Heart left ventricle (tissue), 16 donors: ENCODE results near the gene TRDMT1. TPM values are rescaled to one million over a fixed set of nuclear protein-coding genes. Genes with fewer than 3 reads are reported as not detected.
"Not testable (repeated sequence)": the region's sequence is repeated elsewhere in the genome, so short reads cannot be mapped to it uniquely, and the experiment has no call there.

Source experiments
- ATAC-seq, 4 donors: fragments of 200-7000 bp; cut with Tn5 transposase; one replicate each; pipeline ENCODE4 v1.9.1; 2020 to 2022; ENCODE audit warnings: moderate library complexity in 4 of 4, mild to moderate bottlenecking in 3 of 4, moderate number of reproducible peaks in 1 of 4
- DNase-seq, 5 donors: peaks; one replicate each; pipeline ENCODE4 v3.0.0-alpha.2; 2020
- H3K27ac ChIP-seq, 12 donors: fragments of 200-600 bp; sonication (generic) in 4 of 12; one replicate each; pipeline versions ENCODE4 v1.5.0 to v1.8.0; 2016 to 2022; ENCODE audit warnings: mild to moderate bottlenecking in 2 of 12
- H3K27me3 ChIP-seq, 9 donors: fragments of 200-600 bp; sonication (generic) in 2 of 9; one replicate each; pipeline versions ENCODE4 v1.5.1 to v1.8.0; 2016 to 2022; ENCODE audit warnings: mild to moderate bottlenecking in 3 of 9
- H3K36me3 ChIP-seq, 9 donors: fragments of 200-600 bp; sonication (generic) in 2 of 9; one replicate each; pipeline versions ENCODE4 v1.5.0 to v1.8.0; 2018 to 2022; ENCODE audit warnings: mild to moderate bottlenecking in 2 of 9
- H3K4me1 ChIP-seq, 12 donors: fragments of 200-600 bp; sonication (generic) in 4 of 12; one replicate each; pipeline versions ENCODE4 v1.5.0 to v1.8.0; 2016 to 2022; ENCODE audit warnings: mild to moderate bottlenecking in 3 of 12
- H3K4me3 ChIP-seq, 12 donors: fragments of 200-600 bp; sonication (generic) in 4 of 12; one replicate each; pipeline versions ENCODE4 v1.5.0 to v1.8.0; 2017 to 2022; ENCODE audit warnings: mild to moderate bottlenecking in 9 of 12, moderate library complexity in 4 of 12
- H3K9me3 ChIP-seq, 12 donors: fragments of 200-600 bp; sonication (generic) in 4 of 12; one replicate each; pipeline versions ENCODE4 v1.5.0 to v1.8.0; 2016 to 2022; ENCODE audit warnings: mild to moderate bottlenecking in 1 of 12
- CTCF ChIP-seq, 12 donors: fragments of 200-600 bp; sonication (generic) in 4 of 12; IDR thresholded peaks; one replicate each; pipeline versions ENCODE4 v1.5.0 to v1.8.0; 2018 to 2022; ENCODE audit warnings: antibody characterized with exemption in 12 of 12, mild to moderate bottlenecking in 5 of 12
- POLR2A ChIP-seq, 2 donors: fragments of 450-650 bp; IDR thresholded peaks; one replicate each; pipeline ENCODE4 v1.6.1; 2017; ENCODE audit warnings: antibody characterized with exemption in 2 of 2, mild to moderate bottlenecking in 2 of 2, moderate library complexity in 2 of 2
- WGBS, 4 donors: extraction: QIAGEN DNeasy Blood & Tissue Kit in 2 of 4; methylation state at CpG; one replicate each; pipeline versions ENCODE4 v1.1.5 to v1.1.7; 2013 to 2018; 5-methylcytosine and 5-hydroxymethylcytosine counted together
- intact Hi-C, 10 donors: fragments of 100-400 bp; cut with DNase I; formaldehyde crosslinking; loops; one replicate each; pipeline versions ENCODE4 v1.11.1 to v1.14.2; 2022
- polyA plus RNA-seq, 2 donors: library from polyadenylated mRNA; stranded (reverse); fragments of 200-250 nt; gene quantifications; one replicate each; pipeline ENCODE4 v1.2.3, GENCODE V29; 2013
- total RNA-seq, 9 donors: library from RNA; depleted of rRNA in 2 of 9; stranded (reverse); fragments of >200 nt in 2 of 9; fragmentation: NEBNext Ultra II Directional in 3 of 9; extraction: Animal tissue kit (Norgen Biotek cat#: 25700) in 3 of 9; gene quantifications; one replicate each; pipeline versions ENCODE4 v1.1.0 to v1.2.4, GENCODE V29; 2016 to 2023
- donor health status: ischemic (EF 13 %, LVEDD 7.1; RV severe dilation, severe dysfunction).
- donor health status: healthy with polysubstance abuse.
- donor health status: DM: no; HTN: yes; CAD: no.
- donor health status: DM: no; HTN: no; CAD: no.
- donor health status: ischemic (EF 25% LVEDD 6.9; RV normal size, moderate dysfunction).
- donor health status: ischemic (EF 25% LVEDD 5.7; RV mildly dilated, moderate dysfunction).
- donor health status: healthy.
- donor health status: DM: yes; HTN: yes; CAD: no.
- donor health status: ischemic (EF 35%, LVEDD 5.7; RV mildly dilated, moderate dysfunction).
- donor health status: nonischemic (EF 11% LVEDD 7.7; RV severe dilation, severe dysfunction).
- donor health status: DM: yes; HTN: yes; CAD: no.
- donor health status: PGD.
- donor health status: ischemic (EF 29% LVEDD 5.4; RV normal size, mild dysfunction).
- donor health status: nonischemic (EF 23%, LVEDD 6.1; RV moderate dilation, normal function).

TRDMT1 gene
- total and polyA plus RNA-seq, 11 donors, result 1.8 to 6.0 (median 3.5) TPM

DNA sequence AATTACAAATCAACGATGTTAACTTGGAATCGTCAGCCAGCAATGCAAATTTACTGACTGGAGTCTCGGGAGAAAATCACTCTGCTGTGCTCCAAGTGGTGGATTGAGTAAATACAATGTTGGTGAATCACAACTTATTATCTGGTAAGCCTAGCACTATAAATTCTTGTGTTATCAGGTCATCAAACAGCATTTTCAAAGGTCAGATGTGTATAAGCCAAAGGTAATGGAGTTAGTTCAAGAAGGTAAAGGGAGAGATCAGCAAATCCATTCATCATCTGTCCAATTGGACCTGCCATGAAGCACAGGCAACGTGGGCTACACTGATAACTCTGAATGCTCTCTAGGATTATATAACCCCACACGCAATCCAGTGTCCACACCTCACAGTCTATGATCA, 85.8 kb downstream of the TRDMT1 start:
- WGBS, 4 donors, result 84 to 93% (median 90%) methylated on average over 5 of the region's 5 CpGs

DNA sequence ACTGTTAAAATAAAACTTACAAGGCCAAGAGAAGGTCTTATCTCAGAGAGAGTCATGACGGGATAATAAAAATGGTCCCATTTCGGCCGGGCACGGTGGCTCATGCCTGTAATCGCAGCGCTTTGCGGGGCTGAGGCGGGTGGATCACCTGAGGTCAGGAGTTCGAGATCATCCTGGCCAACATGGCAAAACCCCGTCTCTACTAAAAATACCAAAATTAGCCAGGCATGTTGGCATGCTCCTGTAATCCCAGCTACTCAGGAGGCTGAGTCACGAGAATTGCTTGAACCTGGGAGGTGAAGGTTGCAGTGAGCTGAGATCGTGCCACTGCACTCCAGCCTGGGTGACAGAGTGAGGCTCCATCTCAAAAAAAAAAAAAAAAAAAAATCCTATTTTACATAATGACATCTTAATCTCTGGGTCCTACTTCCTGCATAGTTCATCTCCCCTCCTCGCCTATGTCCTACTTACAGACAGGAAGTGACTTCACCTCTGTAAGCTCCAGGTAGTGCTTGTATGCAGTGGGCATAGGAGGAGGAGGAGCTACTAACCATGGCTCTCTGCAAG, 86.5 kb downstream of the TRDMT1 start:
- H3K27ac ChIP-seq, result not testable (repeated sequence)
- WGBS, 4 donors, result 92 to 96% (median 94%) methylated on average over 13 of the region's 13 CpGs

More for the DNA sequence above, 85.8 kb downstream of the TRDMT1 start:
- ATAC-seq, result no peak
- no peaks in the 10 kb centered on the region for H3K36me3 ChIP-seq
- intact Hi-C loops, result no loop called here
- no peak overlapping the region for H3K4me3 ChIP-seq
- H3K9me3 ChIP-seq, result no peaks in the 10 kb centered on the region
- DNase-seq, result no peak
- peaks cover 0 to 4% (median 0%) of the 10 kb centered on the region in 12 donors for H3K4me1 ChIP-seq
- no peak overlapping the region for H3K27ac ChIP-seq
- TF ChIP-seq CTCF (IDR thresholded peaks at IDR 0.05) (no peak), POLR2A (IDR thresholded peaks at IDR 0.05) (no peak)
- no peaks in the 10 kb centered on the region for H3K27me3 ChIP-seq

DNA sequence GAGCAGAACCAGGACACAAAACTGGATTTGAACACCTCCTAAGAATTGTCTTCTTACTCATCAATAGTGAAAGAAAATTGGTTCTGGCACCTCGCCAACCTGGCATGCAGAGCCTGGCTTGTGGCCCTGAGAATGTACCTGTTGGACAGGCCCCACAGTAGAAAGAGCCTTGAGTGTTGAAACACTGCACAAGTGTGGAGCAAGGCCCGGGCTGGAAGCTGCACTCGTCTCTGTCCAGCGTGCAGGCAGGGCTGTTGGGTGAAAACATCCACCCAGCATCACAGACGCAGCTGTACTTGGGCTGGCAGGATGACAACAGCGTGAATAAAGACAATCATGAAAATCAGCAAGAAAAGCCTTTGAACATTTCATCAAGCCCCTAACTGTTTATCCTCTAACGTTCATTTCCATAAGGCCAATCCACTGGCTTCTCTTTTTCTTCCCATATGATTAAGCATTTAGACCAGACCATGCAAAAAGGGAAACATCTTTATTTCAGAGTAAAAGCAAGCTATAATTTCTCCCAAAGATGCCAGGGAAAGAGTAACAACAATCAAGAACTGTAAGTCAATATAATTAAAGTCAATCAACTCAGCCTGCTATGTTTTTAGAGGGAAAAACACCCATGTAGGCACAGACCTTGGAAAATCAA, 87.5 kb downstream of the TRDMT1 start:
- 53 to 71% (median 60%) methylated on average over 7 of the region's 7 CpGs for WGBS, 4 donors
- Histone ChIP-seq H3K4me1 (peaks cover 0 to 4% (median 0%) of the 10 kb centered on the region in 12 donors), H3K9me3 (no peaks in the 10 kb centered on the region), H3K36me3 (no peaks in the 10 kb centered on the region), H3K27ac (no peak overlapping the region), H3K4me3 (no peak overlapping the region), H3K27me3 (no peaks in the 10 kb centered on the region)
- ATAC-seq, result no peak
- intact Hi-C loops, result no loop called here
- DNase-seq, result peak in 1 of 5 donors; percentile 11
- no peak for TF ChIP-seq POLR2A (IDR thresholded peaks at IDR 0.05)
- no peak for TF ChIP-seq CTCF (IDR thresholded peaks at IDR 0.05)

More for the DNA sequence above, 86.5 kb downstream of the TRDMT1 start:
- ATAC-seq, H3K27me3 ChIP-seq, intact Hi-C loops, H3K36me3 ChIP-seq, H3K9me3 ChIP-seq, DNase-seq, H3K4me1 ChIP-seq, H3K4me3 ChIP-seq: not testable (repeated sequence)

- intact Hi-C loops, result no loop called here
- no peak for TF ChIP-seq POLR2A (IDR thresholded peaks at IDR 0.05)
- TF ChIP-seq CTCF (IDR thresholded peaks at IDR 0.05), result no peak
- no peak overlapping the region for H3K4me3 ChIP-seq
- H3K27ac ChIP-seq, result no peak overlapping the region
- no peaks in the 10 kb centered on the region for H3K27me3 ChIP-seq
- no peak for DNase-seq
- H3K4me1 ChIP-seq, result peaks cover 0 to 4% (median 0%) of the 10 kb centered on the region in 12 donors
- WGBS, 4 donors, result 94 to 95% (median 94%) methylated on average over 4 of the region's 4 CpGs
- no peak for ATAC-seq
- no peaks in the 10 kb centered on the region for H3K9me3 ChIP-seq
- H3K36me3 ChIP-seq, result no peaks in the 10 kb centered on the region
Measured at GRCh38 chr10:17113346-17113745, 88.1 kb downstream of the TRDMT1 start.
